ENCODE measurements around the gene BLTP1.

Gene BLTP1

DNA sequence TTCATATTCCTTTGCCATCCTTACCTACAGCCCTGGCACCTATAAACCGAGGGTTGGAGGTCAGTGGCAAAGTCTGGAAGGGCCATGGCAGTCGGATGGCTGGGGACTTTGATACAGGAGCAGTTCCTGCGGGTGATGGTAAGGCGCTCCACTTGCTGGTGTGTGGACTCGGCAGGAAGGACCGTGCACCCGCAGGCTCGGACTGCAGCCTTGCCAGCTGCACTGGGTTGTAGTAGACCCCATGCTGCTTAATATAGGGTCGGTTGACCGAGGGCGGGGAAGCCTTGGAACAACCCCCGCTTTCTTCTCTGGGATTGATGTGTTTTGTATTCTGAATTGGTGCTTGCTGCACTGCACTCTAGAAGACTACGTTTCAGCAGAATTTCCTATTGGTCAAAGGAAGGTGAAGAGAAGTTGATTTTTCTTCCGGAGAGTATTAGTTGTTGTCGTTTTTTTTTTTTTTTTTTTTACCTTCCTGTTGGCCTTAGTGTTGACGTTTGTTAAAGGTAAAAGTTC, 638 bp downstream of the BLTP1 start:
- no peak for TF ChIP-seq REST (IDR thresholded peaks at IDR 0.05; ENCODE audit: insufficient replicate concordance, low read depth)
- peak in 1 of 2 experiments; percentile 15 for DNase-seq (ENCODE audit: low read depth in 1 of 2, low spot score in 1 of 2)
- H3K27ac ChIP-seq (replicated peaks), result peak overlapping the region; percentile 79

GRCh38 chr4:122156819-122157218, 4.7 kb downstream of the BLTP1 start:
- DNase-seq (ENCODE audit: low read depth in 1 of 2, low spot score in 1 of 2), result no peak
- Histone ChIP-seq H3K27ac (replicated peaks) (no peak overlapping the region), H3K4me3 (replicated peaks; ENCODE audit: insufficient read depth, low read length) (no peak overlapping the region), H3K27me3 (ENCODE audit: insufficient read depth, poor library complexity, severe bottlenecking) (no peaks in the 10 kb centered on the region)
- TF ChIP-seq SPI1 (IDR thresholded peaks at IDR 0.05; ENCODE audit: borderline replicate concordance, low read depth), result peak; percentile 68; the same call in 1 of the 2 replicates
- TF ChIP-seq GABPA (IDR thresholded peaks at IDR 0.05; ENCODE audit: low read depth), result no peak

More for the DNA sequence above, 638 bp downstream of the BLTP1 start:
- Histone ChIP-seq H3K4me3 (replicated peaks; ENCODE audit: insufficient read depth, low read length) (peak overlapping the region; percentile 97), H3K27me3 (ENCODE audit: insufficient read depth, poor library complexity, severe bottlenecking) (no peaks in the 10 kb centered on the region)

- TF ChIP-seq CTCF (IDR thresholded peaks at IDR 0.05; ENCODE audit: insufficient read depth, low read length) (no peak), GABPA (IDR thresholded peaks at IDR 0.05; ENCODE audit: low read depth) (no peak), REST (IDR thresholded peaks at IDR 0.05; ENCODE audit: insufficient replicate concordance, low read depth) (no peak), POLR2AphosphoS5 (IDR thresholded peaks at IDR 0.05; ENCODE audit: low read depth) (no peak), SPI1 (IDR thresholded peaks at IDR 0.05; ENCODE audit: borderline replicate concordance, low read depth) (no peak)
- H3K4me3 ChIP-seq (replicated peaks; ENCODE audit: insufficient read depth, low read length), result no peak overlapping the region
- no peak for DNase-seq (ENCODE audit: low read depth in 1 of 2, low spot score in 1 of 2)
- H3K27ac ChIP-seq (replicated peaks), result no peak overlapping the region
- H3K27me3 ChIP-seq (ENCODE audit: insufficient read depth, poor library complexity, severe bottlenecking), result no peaks in the 10 kb centered on the region
Measured at GRCh38 chr4:122163301-122163700, 11.2 kb downstream of the BLTP1 start.

DNA sequence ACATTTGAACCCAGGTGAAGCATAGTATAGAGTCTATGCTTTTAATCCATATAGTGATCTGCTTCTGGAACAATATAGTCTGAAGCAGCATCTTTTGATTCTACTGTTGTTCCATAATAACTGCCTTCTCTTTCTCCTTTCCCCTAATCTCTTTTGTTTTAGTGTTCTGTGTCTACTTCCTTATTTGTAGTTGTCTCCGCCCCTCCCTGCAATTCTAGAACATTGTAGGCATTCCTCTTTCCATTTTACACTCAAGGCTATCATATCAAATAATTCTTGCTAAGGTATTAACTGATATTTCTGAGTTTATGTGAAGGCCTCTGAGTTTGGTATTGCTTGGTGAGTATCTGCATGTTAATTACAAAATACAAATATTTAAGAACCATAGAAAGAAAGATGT, 11.6 kb downstream of the BLTP1 start:
- TF ChIP-seq POLR2AphosphoS5 (IDR thresholded peaks at IDR 0.05; ENCODE audit: low read depth) (no peak), GABPA (IDR thresholded peaks at IDR 0.05; ENCODE audit: low read depth) (no peak), SPI1 (IDR thresholded peaks at IDR 0.05; ENCODE audit: borderline replicate concordance, low read depth) (no peak), REST (IDR thresholded peaks at IDR 0.05; ENCODE audit: insufficient replicate concordance, low read depth) (no peak), CTCF (IDR thresholded peaks at IDR 0.05; ENCODE audit: insufficient read depth, low read length) (no peak)
- no peaks in the 10 kb centered on the region for H3K27me3 ChIP-seq (ENCODE audit: insufficient read depth, poor library complexity, severe bottlenecking)
- no peak overlapping the region for H3K27ac ChIP-seq (replicated peaks)
- DNase-seq (ENCODE audit: low read depth in 1 of 2, low spot score in 1 of 2), result no peak
- H3K4me3 ChIP-seq (replicated peaks; ENCODE audit: insufficient read depth, low read length), result no peak overlapping the region

Measured in HL-60 (cell line).